ENCODE measurements around the gene LDB1. TPM values are rescaled to one million over a fixed set of nuclear protein-coding genes. Genes with fewer than 3 reads are reported as not detected.

LDB1 gene
- total RNA-seq, 2 experiments from 2014 or later = 50.8 to 60.9 TPM

- intact Hi-C loops (cut with micrococcal nuclease; ENCODE audit: unreplicated experiment) = loop anchor here (1.0 to 5.0 kb wide), 2 partner anchors 12 to 515 kb away; partner anchors contain the start of gene LDB1
- no peak for TF ChIP-seq EZH2phosphoT487 (IDR thresholded peaks at IDR 0.05; ENCODE audit: borderline replicate concordance, low read depth, low read length)
- no peak for TF ChIP-seq CTCF (conservative IDR thresholded peaks at IDR 0.05; ENCODE audit: low read length)
- H2AFZ ChIP-seq (ENCODE audit: low read length) = peak overlapping the region; percentile 93
- peaks cover 44% of the 10 kb centered on the region for H3K4me1 ChIP-seq (ENCODE audit: insufficient read depth, low read length, poor library complexity, severe bottlenecking)
- H3K9me3 ChIP-seq (ENCODE audit: low read length) = no peaks in the 10 kb centered on the region
- H4K20me1 ChIP-seq (ENCODE audit: insufficient read depth, low read length) = peaks cover 22% of the 10 kb centered on the region
- peak overlapping the region; percentile 87 for H3K4me3 ChIP-seq (ENCODE audit: low read depth, low read length, poor library complexity, severe bottlenecking)
- peak overlapping the region; percentile 65 for H3K27ac ChIP-seq (ENCODE audit: low read depth, low read length, poor library complexity, severe bottlenecking)
- CTCF ChIA-PET (ENCODE audit: unreplicated experiment) = no interaction called here
- H3K36me3 ChIP-seq (ENCODE audit: insufficient read depth, low read length) = peaks cover 37% of the 10 kb centered on the region
- POLR2A ChIA-PET = interaction anchor here (0.5 to 2.3 kb wide), 5 partner anchors 10 to 1433 kb away, joined by 3 to 11 read pairs (median 3); no protein-coding TSS in a partner anchor
- peaks cover 43% of the 10 kb centered on the region for H3K79me2 ChIP-seq (ENCODE audit: insufficient read depth, low read depth, low read length)
- BruUV-seq (replicated peaks) = no TSS peak
- no peak for DNase-seq (ENCODE audit: low spot score)
- peak overlapping the region; percentile 73 for H3K4me2 ChIP-seq (ENCODE audit: low read length)
- no peaks in the 10 kb centered on the region for H3K9me2 ChIP-seq (ENCODE audit: insufficient read depth, low read length)
These were observed 12.0 kb upstream of the LDB1 start for GRCh38 chr10:102132193-102132562.

GRCh38 chr10:102131286-102132170 lies 11.4 kb upstream of the LDB1 start:
- Histone ChIP-seq H3K4me3 (ENCODE audit: low read depth, low read length, poor library complexity, severe bottlenecking) (peak overlapping the region; percentile 87), H3K4me2 (ENCODE audit: low read length) (peak overlapping the region; percentile 73), H2AFZ (ENCODE audit: low read length) (peak overlapping the region; percentile 93), H3K36me3 (ENCODE audit: insufficient read depth, low read length) (peaks cover 30% of the 10 kb centered on the region), H3K79me2 (ENCODE audit: insufficient read depth, low read depth, low read length) (peaks cover 37% of the 10 kb centered on the region), H3K4me1 (ENCODE audit: insufficient read depth, low read length, poor library complexity, severe bottlenecking) (peaks cover 44% of the 10 kb centered on the region), H3K9me2 (ENCODE audit: insufficient read depth, low read length) (no peaks in the 10 kb centered on the region), H3K27ac (ENCODE audit: low read depth, low read length, poor library complexity, severe bottlenecking) (peak overlapping the region; percentile 65), H4K20me1 (ENCODE audit: insufficient read depth, low read length) (peaks cover 18% of the 10 kb centered on the region; the same call in 1 of the 2 replicates), H3K9me3 (ENCODE audit: low read length) (no peaks in the 10 kb centered on the region)
- TF ChIP-seq EZH2phosphoT487 (IDR thresholded peaks at IDR 0.05; ENCODE audit: borderline replicate concordance, low read depth, low read length) (no peak), CTCF (conservative IDR thresholded peaks at IDR 0.05; ENCODE audit: low read length) (no peak)
- no peak for DNase-seq (ENCODE audit: low spot score)
- POLR2A ChIA-PET = interaction anchor here (0.6 to 2.3 kb wide), 7 partner anchors 10 to 1434 kb away, joined by 3 to 11 read pairs (median 3); no protein-coding TSS in a partner anchor
- intact Hi-C loops (cut with micrococcal nuclease; ENCODE audit: unreplicated experiment) = loop anchor here (1.0 to 5.0 kb wide), 2 partner anchors 11 to 516 kb away; partner anchors contain the start of gene LDB1
- no TSS peak for BruUV-seq (replicated peaks)
- CTCF ChIA-PET (ENCODE audit: unreplicated experiment) = interaction anchor here (0.6 kb wide), 1 partner anchor 12 kb away, joined by 4 read pairs; no protein-coding TSS in a partner anchor

Data from OCI-LY7 (cell line).